ENCODE results near the gene SIAH2.
"Not testable (repeated sequence)": the region's sequence is repeated elsewhere in the genome, so short reads cannot be mapped to it uniquely, and the experiment has no call there.

Gene SIAH2

GRCh38 chr3:150763122-150763840, at the start of gene SIAH2:
Gene SIAH2 (minus strand): TSS chr3:150763169. CDS start chr3:150762849, 320 bp downstream.
- Histone ChIP-seq H3K36me3 (ENCODE audit: insufficient read depth, low read length) (peaks cover 5% of the 10 kb centered on the region; the same call in 1 of the 2 replicates), H3K27me3 (ENCODE audit: insufficient read depth, low read length) (no peaks in the 10 kb centered on the region), H3K4me1 (ENCODE audit: control insufficient read depth, insufficient read depth, low read length, unreplicated experiment) (peaks cover 32% of the 10 kb centered on the region), H3K4me3 (ENCODE audit: low read depth, low read length) (peak within 1 kb of the TSS; percentile 98), H2AFZ (ENCODE audit: low read length, unreplicated experiment) (peak within 1 kb of the TSS; percentile 97), H3K79me2 (ENCODE audit: control insufficient read depth, insufficient read depth, low read length, unreplicated experiment) (peaks cover 40% of the 10 kb centered on the region), H3K27ac (ENCODE audit: low read depth, low read length) (peak within 1 kb of the TSS; percentile 94)

- no peaks in the 10 kb centered on the region for H3K79me2 ChIP-seq (ENCODE audit: control insufficient read depth, insufficient read depth, low read length, unreplicated experiment)
- no peak overlapping the region for H2AFZ ChIP-seq (ENCODE audit: low read length, unreplicated experiment)
- peaks cover 68% of the 10 kb centered on the region for H3K27me3 ChIP-seq (ENCODE audit: insufficient read depth, low read length)
- no peak overlapping the region for H3K4me3 ChIP-seq (ENCODE audit: low read depth, low read length)
- no peaks in the 10 kb centered on the region for H3K4me1 ChIP-seq (ENCODE audit: control insufficient read depth, insufficient read depth, low read length, unreplicated experiment)
- no peaks in the 10 kb centered on the region for H3K36me3 ChIP-seq (ENCODE audit: insufficient read depth, low read length)
- H3K27ac ChIP-seq (ENCODE audit: low read depth, low read length) = no peak overlapping the region
Measured at GRCh38 chr3:150811984-150812383, 49.0 kb upstream of the SIAH2 start.

- Histone ChIP-seq H3K36me3 (ENCODE audit: insufficient read depth, low read length) (no peaks in the 10 kb centered on the region), H3K4me3 (ENCODE audit: low read depth, low read length) (no peak overlapping the region), H3K27ac (ENCODE audit: low read depth, low read length) (no peak overlapping the region), H3K4me1 (ENCODE audit: control insufficient read depth, insufficient read depth, low read length, unreplicated experiment) (no peaks in the 10 kb centered on the region), H3K27me3 (ENCODE audit: insufficient read depth, low read length) (peaks cover 82% of the 10 kb centered on the region), H2AFZ (ENCODE audit: low read length, unreplicated experiment) (no peak overlapping the region), H3K79me2 (ENCODE audit: control insufficient read depth, insufficient read depth, low read length, unreplicated experiment) (no peaks in the 10 kb centered on the region)
Measured at GRCh38 chr3:150810641-150811040, 47.7 kb upstream of the SIAH2 start.

- H2AFZ ChIP-seq (ENCODE audit: low read length, unreplicated experiment) = no peak overlapping the region
Measured at GRCh38 chr3:150806185-150806835, 43.3 kb upstream of the SIAH2 start.

GRCh38 chr3:150805354-150805753, 42.4 kb upstream of the SIAH2 start:
- no peak overlapping the region for H3K27ac ChIP-seq (ENCODE audit: low read depth, low read length)

More at GRCh38 chr3:150806185-150806835, 43.3 kb upstream of the SIAH2 start:
- Histone ChIP-seq H3K4me3 (ENCODE audit: low read depth, low read length) (no peak overlapping the region), H3K4me1 (ENCODE audit: control insufficient read depth, insufficient read depth, low read length, unreplicated experiment) (no peaks in the 10 kb centered on the region), H3K27ac (ENCODE audit: low read depth, low read length) (no peak overlapping the region), H3K79me2 (ENCODE audit: control insufficient read depth, insufficient read depth, low read length, unreplicated experiment) (no peaks in the 10 kb centered on the region), H3K36me3 (ENCODE audit: insufficient read depth, low read length) (no peaks in the 10 kb centered on the region), H3K27me3 (ENCODE audit: insufficient read depth, low read length) (peaks cover 72% of the 10 kb centered on the region)

GRCh38 chr3:150803440-150803985, 40.5 kb upstream of the SIAH2 start:
- Histone ChIP-seq H3K4me3 (ENCODE audit: low read depth, low read length) (no peak overlapping the region), H3K4me1 (ENCODE audit: control insufficient read depth, insufficient read depth, low read length, unreplicated experiment) (no peaks in the 10 kb centered on the region), H2AFZ (ENCODE audit: low read length, unreplicated experiment) (no peak overlapping the region), H3K27ac (ENCODE audit: low read depth, low read length) (no peak overlapping the region), H3K36me3 (ENCODE audit: insufficient read depth, low read length) (no peaks in the 10 kb centered on the region), H3K79me2 (ENCODE audit: control insufficient read depth, insufficient read depth, low read length, unreplicated experiment) (no peaks in the 10 kb centered on the region), H3K27me3 (ENCODE audit: insufficient read depth, low read length) (peaks cover 70% of the 10 kb centered on the region)

More at GRCh38 chr3:150805354-150805753, 42.4 kb upstream of the SIAH2 start:
- Histone ChIP-seq H3K4me3 (ENCODE audit: low read depth, low read length) (no peak overlapping the region), H3K4me1 (ENCODE audit: control insufficient read depth, insufficient read depth, low read length, unreplicated experiment) (no peaks in the 10 kb centered on the region), H3K36me3 (ENCODE audit: insufficient read depth, low read length) (no peaks in the 10 kb centered on the region), H3K79me2 (ENCODE audit: control insufficient read depth, insufficient read depth, low read length, unreplicated experiment) (no peaks in the 10 kb centered on the region), H2AFZ (ENCODE audit: low read length, unreplicated experiment) (no peak overlapping the region), H3K27me3 (ENCODE audit: insufficient read depth, low read length) (peaks cover 73% of the 10 kb centered on the region)

GRCh38 chr3:150800722-150801121, 37.8 kb upstream of the SIAH2 start:
- Histone ChIP-seq H3K36me3 (ENCODE audit: insufficient read depth, low read length) (no peaks in the 10 kb centered on the region), H3K27me3 (ENCODE audit: insufficient read depth, low read length) (peaks cover 66% of the 10 kb centered on the region), H2AFZ (ENCODE audit: low read length, unreplicated experiment) (no peak overlapping the region), H3K4me3 (ENCODE audit: low read depth, low read length) (no peak overlapping the region), H3K4me1 (ENCODE audit: control insufficient read depth, insufficient read depth, low read length, unreplicated experiment) (no peaks in the 10 kb centered on the region), H3K27ac (ENCODE audit: low read depth, low read length) (no peak overlapping the region), H3K79me2 (ENCODE audit: control insufficient read depth, insufficient read depth, low read length, unreplicated experiment) (no peaks in the 10 kb centered on the region)

- peak overlapping the region; percentile 29; the same call in 1 of the 2 replicates for H3K4me3 ChIP-seq (ENCODE audit: low read depth, low read length)
Measured at GRCh38 chr3:150798122-150798618, 35.2 kb upstream of the SIAH2 start.

GRCh38 chr3:150797155-150797554, 34.2 kb upstream of the SIAH2 start:
- Histone ChIP-seq H3K27me3 (ENCODE audit: insufficient read depth, low read length) (peaks cover 48% of the 10 kb centered on the region), H2AFZ (ENCODE audit: low read length, unreplicated experiment) (no peak overlapping the region), H3K4me1 (ENCODE audit: control insufficient read depth, insufficient read depth, low read length, unreplicated experiment) (no peaks in the 10 kb centered on the region), H3K27ac (ENCODE audit: low read depth, low read length) (no peak overlapping the region), H3K79me2 (ENCODE audit: control insufficient read depth, insufficient read depth, low read length, unreplicated experiment) (no peaks in the 10 kb centered on the region), H3K4me3 (ENCODE audit: low read depth, low read length) (no peak overlapping the region), H3K36me3 (ENCODE audit: insufficient read depth, low read length) (no peaks in the 10 kb centered on the region)

More at GRCh38 chr3:150798122-150798618, 35.2 kb upstream of the SIAH2 start:
- Histone ChIP-seq H2AFZ (ENCODE audit: low read length, unreplicated experiment) (peak overlapping the region; percentile 38), H3K27me3 (ENCODE audit: insufficient read depth, low read length) (peaks cover 53% of the 10 kb centered on the region), H3K4me1 (ENCODE audit: control insufficient read depth, insufficient read depth, low read length, unreplicated experiment) (no peaks in the 10 kb centered on the region), H3K36me3 (ENCODE audit: insufficient read depth, low read length) (no peaks in the 10 kb centered on the region), H3K27ac (ENCODE audit: low read depth, low read length) (no peak overlapping the region), H3K79me2 (ENCODE audit: control insufficient read depth, insufficient read depth, low read length, unreplicated experiment) (no peaks in the 10 kb centered on the region)

GRCh38 chr3:150796527-150796926, 33.6 kb upstream of the SIAH2 start:
- H3K27me3 ChIP-seq (ENCODE audit: insufficient read depth, low read length) = peaks cover 44% of the 10 kb centered on the region
- H3K4me1 ChIP-seq (ENCODE audit: control insufficient read depth, insufficient read depth, low read length, unreplicated experiment); H3K27ac ChIP-seq (ENCODE audit: low read depth, low read length); H2AFZ ChIP-seq (ENCODE audit: low read length, unreplicated experiment); H3K36me3 ChIP-seq (ENCODE audit: insufficient read depth, low read length); H3K79me2 ChIP-seq (ENCODE audit: control insufficient read depth, insufficient read depth, low read length, unreplicated experiment); H3K4me3 ChIP-seq (ENCODE audit: low read depth, low read length): not testable (repeated sequence)
